ENCODE measurements around the gene KCNJ6.

The KCNJ6 gene

DNA sequence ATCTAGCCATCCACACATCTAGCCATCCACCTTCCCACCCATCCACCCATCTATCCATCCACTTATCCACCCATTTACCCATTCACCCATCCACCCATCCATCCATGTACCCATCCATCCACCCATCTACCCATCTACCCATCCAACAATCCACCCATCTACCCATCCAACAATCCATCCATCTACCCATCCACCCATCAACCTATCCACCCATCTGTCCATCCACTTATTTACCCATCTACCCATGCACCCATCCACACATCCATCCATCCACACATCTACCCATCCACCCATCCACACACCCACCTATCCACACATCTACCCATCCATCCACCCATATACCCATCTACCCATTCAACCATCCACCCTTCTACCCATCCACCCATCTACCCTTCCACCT is 311.3 kb downstream of the KCNJ6 start:
- ChIA-PET POLR2A (no interaction called here), CTCF (no interaction called here)
- TF ChIP-seq, protein P1, sequence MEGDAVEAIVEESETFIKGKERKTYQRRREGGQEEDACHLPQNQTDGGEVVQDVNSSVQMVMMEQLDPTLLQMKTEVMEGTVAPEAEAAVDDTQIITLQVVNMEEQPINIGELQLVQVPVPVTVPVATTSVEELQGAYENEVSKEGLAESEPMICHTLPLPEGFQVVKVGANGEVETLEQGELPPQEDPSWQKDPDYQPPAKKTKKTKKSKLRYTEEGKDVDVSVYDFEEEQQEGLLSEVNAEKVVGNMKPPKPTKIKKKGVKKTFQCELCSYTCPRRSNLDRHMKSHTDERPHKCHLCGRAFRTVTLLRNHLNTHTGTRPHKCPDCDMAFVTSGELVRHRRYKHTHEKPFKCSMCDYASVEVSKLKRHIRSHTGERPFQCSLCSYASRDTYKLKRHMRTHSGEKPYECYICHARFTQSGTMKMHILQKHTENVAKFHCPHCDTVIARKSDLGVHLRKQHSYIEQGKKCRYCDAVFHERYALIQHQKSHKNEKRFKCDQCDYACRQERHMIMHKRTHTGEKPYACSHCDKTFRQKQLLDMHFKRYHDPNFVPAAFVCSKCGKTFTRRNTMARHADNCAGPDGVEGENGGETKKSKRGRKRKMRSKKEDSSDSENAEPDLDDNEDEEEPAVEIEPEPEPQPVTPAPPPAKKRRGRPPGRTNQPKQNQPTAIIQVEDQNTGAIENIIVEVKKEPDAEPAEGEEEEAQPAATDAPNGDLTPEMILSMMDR (IDR thresholded peaks at IDR 0.05; ENCODE audit: control extremely low read depth, extremely low read depth, low read depth, missing control alignments): no peak
- no peak for DNase-seq (ENCODE audit: extremely low spot score)

DNA sequence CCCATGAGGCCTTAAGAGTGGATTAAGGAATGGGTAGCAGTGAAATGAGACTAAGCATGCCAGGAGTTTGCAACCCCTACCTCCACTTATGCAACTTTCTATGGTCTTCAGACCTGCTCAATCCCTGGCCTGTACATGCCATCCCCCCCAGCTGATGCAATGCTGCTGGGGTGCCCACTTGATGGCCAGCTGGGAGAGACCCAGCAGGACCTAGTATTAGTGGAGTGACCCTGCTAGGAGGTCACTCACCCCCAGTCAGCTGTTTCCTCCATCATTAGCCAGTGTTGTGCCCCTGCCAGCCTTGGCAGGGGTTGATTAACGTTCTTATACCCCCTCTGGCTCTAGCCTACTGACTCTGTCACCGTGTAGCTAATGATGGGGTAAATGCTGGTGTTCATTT is 313.1 kb downstream of the KCNJ6 start:
- DNase-seq (ENCODE audit: extremely low spot score): no peak
- TF ChIP-seq, protein P1 (IDR thresholded peaks at IDR 0.05; ENCODE audit: control extremely low read depth, extremely low read depth, low read depth, missing control alignments): no peak
- ChIA-PET POLR2A (no interaction called here), CTCF (no interaction called here)

DNA sequence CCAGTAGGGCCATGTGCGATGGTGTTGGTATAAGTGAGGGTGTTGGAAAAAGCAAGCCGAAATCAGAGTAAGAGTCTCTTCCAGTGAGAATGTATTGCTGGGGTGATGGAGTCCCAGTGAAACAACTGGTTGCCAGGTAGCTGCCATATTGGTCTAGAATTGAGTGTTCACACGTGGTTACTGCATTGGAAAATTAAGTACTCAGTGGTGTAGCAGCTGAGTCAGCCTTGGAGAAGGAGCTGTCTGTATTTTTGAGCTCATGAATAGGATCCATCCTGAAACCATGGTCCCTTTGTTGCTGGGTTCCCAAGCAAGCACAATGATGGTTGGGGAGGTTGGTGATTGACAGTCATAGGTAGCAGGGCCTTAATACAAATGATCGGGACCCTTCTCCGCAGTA is 314.3 kb downstream of the KCNJ6 start:
- TF ChIP-seq, protein P1 (IDR thresholded peaks at IDR 0.05; ENCODE audit: control extremely low read depth, extremely low read depth, low read depth, missing control alignments): no peak
- no peak for DNase-seq (ENCODE audit: extremely low spot score)
- CTCF ChIA-PET: interaction anchor here (1.1 kb wide), 1 partner anchor 9 kb away, joined by 3 read pairs; no protein-coding TSS in a partner anchor
- POLR2A ChIA-PET: no interaction called here

DNA sequence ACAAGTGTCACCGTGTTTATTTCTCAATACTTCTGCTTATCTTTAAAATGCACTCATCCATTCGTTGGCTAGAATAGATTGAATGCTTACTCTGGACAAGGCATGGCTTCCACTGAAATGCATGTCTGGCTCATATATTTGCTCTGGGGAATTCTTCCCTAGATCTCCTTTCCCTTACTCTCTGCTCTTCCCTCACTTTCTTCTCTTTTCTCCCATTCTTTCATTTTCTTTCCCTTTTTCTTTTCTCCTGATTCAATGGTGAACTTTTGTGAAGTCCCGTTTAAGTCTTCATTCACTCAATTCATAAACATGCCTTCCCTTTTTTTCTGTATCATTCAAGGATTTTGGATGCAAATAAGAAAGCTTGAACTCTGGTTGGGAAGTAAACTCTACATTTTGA is 315.2 kb downstream of the KCNJ6 start:
- CTCF ChIA-PET: no interaction called here

DNA sequence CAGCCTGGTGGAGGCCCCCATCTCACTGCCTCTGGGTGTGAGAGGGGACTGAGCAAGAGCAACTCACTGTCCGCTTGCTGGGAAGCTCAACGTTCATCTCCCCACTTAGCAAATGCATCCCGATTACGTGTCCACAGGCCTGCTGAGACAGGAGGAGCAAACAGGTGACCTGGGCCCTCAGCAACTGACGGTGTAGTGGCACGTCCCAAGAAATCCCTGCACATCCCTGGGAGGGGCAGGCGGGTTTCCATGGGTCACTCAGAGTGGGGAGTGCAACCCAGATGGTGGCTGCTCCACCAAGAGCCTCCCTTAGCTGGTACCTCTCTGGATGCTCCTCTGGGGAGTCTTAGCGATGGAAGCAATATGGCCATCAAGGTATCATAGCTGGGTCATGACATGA is 320.3 kb downstream of the KCNJ6 start:
- POLR2A ChIA-PET: no interaction called here
- TF ChIP-seq, protein P1 (IDR thresholded peaks at IDR 0.05; ENCODE audit: control extremely low read depth, extremely low read depth, low read depth, missing control alignments): no peak
- DNase-seq (ENCODE audit: extremely low spot score): no peak
- CTCF ChIA-PET: interaction anchor here (0.7 to 1.4 kb wide), 2 partner anchors 14 to 26 kb away, joined by 3 to 4 read pairs; no protein-coding TSS in a partner anchor

More for the DNA sequence above, 315.2 kb downstream of the KCNJ6 start:
- DNase-seq (ENCODE audit: extremely low spot score): no peak
- TF ChIP-seq, protein P1 (IDR thresholded peaks at IDR 0.05; ENCODE audit: control extremely low read depth, extremely low read depth, low read depth, missing control alignments): no peak
- POLR2A ChIA-PET: no interaction called here

DNA sequence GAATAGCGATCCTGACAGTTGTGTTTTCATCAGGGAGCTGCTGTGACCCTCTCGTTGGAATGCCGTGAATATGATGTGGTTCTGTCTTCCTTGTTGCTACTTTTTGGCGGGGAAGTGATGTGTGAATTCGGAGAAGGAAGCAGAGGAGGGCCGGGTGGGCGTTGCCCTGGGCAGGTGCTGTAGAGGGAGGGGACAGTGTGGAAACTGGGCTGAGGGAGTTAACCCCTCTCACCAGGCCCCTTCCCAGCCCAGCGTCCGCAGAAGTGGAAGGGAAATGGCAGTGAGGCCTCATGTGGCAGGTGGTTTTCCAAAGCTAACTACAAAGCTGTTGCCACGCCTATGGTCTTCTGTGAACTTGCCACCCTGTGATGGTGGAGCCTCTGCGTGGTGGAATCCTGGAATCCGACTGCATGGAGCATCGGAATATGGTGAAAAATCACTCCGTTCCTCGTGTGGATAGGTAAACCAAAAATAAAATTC is 321.7 kb downstream of the KCNJ6 start:
- ChIA-PET POLR2A (no interaction called here), CTCF (no interaction called here)
- DNase-seq (ENCODE audit: extremely low spot score): no peak
- TF ChIP-seq, protein P1 (IDR thresholded peaks at IDR 0.05; ENCODE audit: control extremely low read depth, extremely low read depth, low read depth, missing control alignments): no peak
